H1 (cell line): ENCODE data around the gene CCNE1. TPM values are rescaled to one million over a fixed set of nuclear protein-coding genes. Genes with fewer than 3 reads are reported as not detected.

ENCODE experiments used
- CTCF ChIA-PET: fragments of 300-600 bp; sonication (Branson Sonifier 250); formaldehyde crosslinking; loops from one replicate; lab custom pipeline; 2021; ENCODE audit not compliant: partially characterized antibody; lab: Charles Lee
- POLR2A ChIA-PET: fragments of 300-600 bp; sonication (Branson Sonifier 250); formaldehyde crosslinking; loops from one replicate; lab custom pipeline; 2021; ENCODE audit warnings: inconsistent platforms; ENCODE audit not compliant: partially characterized antibody; lab: Charles Lee
- DNase-seq, 2 experiments: peaks; one replicate each; pipeline versions ENCODE4 v3.0.0 to v3.0.0-alpha.2; 2010 to 2022; ENCODE audit warnings: low spot score in 2 of 2, low read depth in 1 of 2, mixed read lengths in 1 of 2
- FAIRE-seq: peaks from 2 replicates; lab custom pipeline; 2011; peaks lifted over from hg19 to GRCh38; lab: Jason Lieb, UNC
- H2AFZ ChIP-seq: 2 replicates; pipeline ENCODE4 v1.8.1; 2012; ENCODE audit warnings: low read length, inconsistent platforms
- H2AK5ac ChIP-seq: 2 replicates; pipeline ENCODE4 v1.6.1; 2013; ENCODE audit warnings: low read depth, low read length
- H2BK120ac ChIP-seq: replicated peaks from 2 replicates; pipeline ENCODE3; 2013; ENCODE audit warnings: low read depth, low read length, inconsistent platforms
- H2BK12ac ChIP-seq: 2 replicates; pipeline ENCODE4 v1.6.1; 2013; ENCODE audit warnings: low read depth, low read length
- H2BK15ac ChIP-seq: 2 replicates; pipeline ENCODE4 v1.6.1; 2013; ENCODE audit warnings: low read length
- H2BK20ac ChIP-seq: 2 replicates; pipeline ENCODE4 v1.6.1; 2013; ENCODE audit warnings: low read length
- H2BK5ac ChIP-seq: 2 replicates; pipeline ENCODE4 v1.6.1; 2013; ENCODE audit warnings: low read depth, low read length
- H3K14ac ChIP-seq: 2 replicates; pipeline ENCODE4 v1.6.1; 2013; ENCODE audit warnings: inconsistent platforms; ENCODE audit not compliant: insufficient read length
- H3K18ac ChIP-seq: 2 replicates; pipeline ENCODE4 v1.6.1; 2013; ENCODE audit warnings: low read length; ENCODE audit errors: extremely low read depth
- H3K23ac ChIP-seq: 2 replicates; pipeline ENCODE4 v1.6.1; 2013; ENCODE audit warnings: inconsistent platforms; ENCODE audit not compliant: insufficient read length
- H3K23me2 ChIP-seq: 2 replicates; pipeline ENCODE4 v1.6.1; 2013; ENCODE audit warnings: low read depth, low read length
- H3K27ac ChIP-seq: 2 replicates; pipeline ENCODE4 v1.6.1; 2011; ENCODE audit warnings: low read depth, low read length, inconsistent platforms
- H3K27me3 ChIP-seq, 4 experiments: replicated peaks in 1 of 4; 1 replicate in 1 of 4; 2 replicates in 3 of 4; pipeline versions ENCODE4 v1.6.1 to v1.8.1; 2011 to 2013; ENCODE audit warnings: low read length in 3 of 4, mild to moderate bottlenecking in 3 of 4, inconsistent platforms in 2 of 4, mixed read lengths in 2 of 4, moderate library complexity in 1 of 4; ENCODE audit not compliant: control insufficient read depth in 3 of 4, insufficient read depth in 3 of 4; ENCODE audit errors: extremely low read depth in 1 of 4
- H3K36me3 ChIP-seq, 4 experiments: 2 replicates each; pipeline versions ENCODE4 v1.6.1 to v1.8.1; 2011 to 2013; ENCODE audit warnings: mild to moderate bottlenecking in 4 of 4, low read length in 3 of 4, moderate library complexity in 2 of 4, control low read depth in 1 of 4, inconsistent platforms in 1 of 4; ENCODE audit not compliant: insufficient read depth in 4 of 4, control insufficient read depth in 2 of 4
- H3K4ac ChIP-seq: replicated peaks from 2 replicates; pipeline ENCODE3; 2013; ENCODE audit warnings: low read length, low read depth, mixed read lengths, inconsistent platforms; ENCODE audit not compliant: insufficient read length
- H3K4me1 ChIP-seq, 4 experiments: replicated peaks in 1 of 4; 1 replicate in 1 of 4; 2 replicates in 3 of 4; pipeline versions ENCODE4 v1.6.1 to v1.8.1; 2011 to 2013; ENCODE audit warnings: low read length in 3 of 4, inconsistent platforms in 2 of 4, mixed read lengths in 1 of 4; ENCODE audit not compliant: insufficient read depth in 4 of 4, control insufficient read depth in 3 of 4
- H3K4me2 ChIP-seq, 2 experiments: 2 replicates each; pipeline versions ENCODE4 v1.6.1 to v1.8.1; 2011 to 2013; ENCODE audit warnings: low read depth in 2 of 2, low read length in 2 of 2, control low read depth in 1 of 2, inconsistent platforms in 1 of 2, mild to moderate bottlenecking in 1 of 2; ENCODE audit not compliant: insufficient read depth in 1 of 2
- H3K4me3 ChIP-seq, 4 experiments: fragments of 200-600, 300-600 bp in 1 of 4; sonication (generic), shearing (Covaris generic), sonication (Bioruptor Twin) in 1 of 4; 2 replicates each; pipeline versions ENCODE4 v1.5.1 to v1.8.1; 2011 to 2016; ENCODE audit warnings: low read length in 4 of 4, low read depth in 3 of 4, control low read depth in 2 of 4, inconsistent platforms in 2 of 4, mild to moderate bottlenecking in 2 of 4, mixed read lengths in 1 of 4, moderate library complexity in 1 of 4; ENCODE audit not compliant: insufficient read depth in 2 of 4; ENCODE audit errors: extremely low read depth in 1 of 4
- H3K56ac ChIP-seq: replicated peaks from 2 replicates; pipeline ENCODE3; 2013; ENCODE audit warnings: low read depth, mild to moderate bottlenecking, mixed read lengths, low read length, inconsistent platforms; ENCODE audit not compliant: insufficient read length
- H3K79me1 ChIP-seq: 2 replicates; pipeline ENCODE4 v1.6.1; 2013; ENCODE audit warnings: low read depth, low read length, control low read depth
- H3K79me2 ChIP-seq, 2 experiments: 2 replicates each; pipeline versions ENCODE4 v1.6.1 to v1.8.1; 2012 to 2013; ENCODE audit warnings: low read length in 2 of 2, mild to moderate bottlenecking in 2 of 2, inconsistent platforms in 1 of 2; ENCODE audit not compliant: insufficient read depth in 2 of 2, control insufficient read depth in 1 of 2
- H3K9ac ChIP-seq, 4 experiments: replicated peaks in 1 of 4; 1 replicate in 1 of 4; 2 replicates in 3 of 4; pipeline versions ENCODE4 v1.6.1 to v1.8.1; 2011 to 2013; ENCODE audit warnings: low read depth in 3 of 4, low read length in 3 of 4, control low read depth in 2 of 4, mild to moderate bottlenecking in 2 of 4, moderate library complexity in 2 of 4, inconsistent platforms in 1 of 4; ENCODE audit errors: extremely low read depth in 1 of 4
- H3K9me3 ChIP-seq, 2 experiments: 2 replicates each; pipeline versions ENCODE4 v1.6.1 to v1.8.1; 2012 to 2013; ENCODE audit warnings: mild to moderate bottlenecking in 2 of 2, moderate library complexity in 2 of 2, control low read depth in 1 of 2, inconsistent platforms in 1 of 2, low read depth in 1 of 2, low read length in 1 of 2, mixed read lengths in 1 of 2; ENCODE audit not compliant: insufficient read depth in 2 of 2
- H4K20me1 ChIP-seq, 2 experiments: replicated peaks in 1 of 2; 2 replicates each; pipeline versions ENCODE3 to v1.8.1; 2011 to 2013; ENCODE audit warnings: inconsistent platforms in 2 of 2, low read length in 2 of 2, mild to moderate bottlenecking in 1 of 2; ENCODE audit not compliant: insufficient read depth in 2 of 2, control insufficient read depth in 1 of 2
- H4K5ac ChIP-seq: 2 replicates; pipeline ENCODE4 v1.6.1; 2013; ENCODE audit warnings: low read length, low read depth, mixed read lengths, inconsistent platforms; ENCODE audit not compliant: insufficient read length
- H4K8ac ChIP-seq: 2 replicates; pipeline ENCODE4 v1.8.0; 2013; ENCODE audit warnings: mild to moderate bottlenecking, moderate library complexity, low read length, inconsistent platforms; ENCODE audit not compliant: insufficient read depth; ENCODE audit errors: extremely low read depth
- H4K91ac ChIP-seq: replicated peaks from 2 replicates; pipeline ENCODE3; 2013; ENCODE audit warnings: low read length, mixed read lengths, inconsistent platforms; ENCODE audit not compliant: insufficient read length
- GABPA ChIP-seq: IDR thresholded peaks from 2 replicates; pipeline ENCODE4 v1.6.1; 2011; ENCODE audit warnings: mild to moderate bottlenecking, low read length, moderate library complexity, borderline replicate concordance; ENCODE audit not compliant: insufficient read depth
- POLR2AphosphoS5 ChIP-seq: IDR thresholded peaks from 2 replicates; pipeline ENCODE4 v1.6.1; 2011; ENCODE audit warnings: low read depth, low read length
- RNF2 ChIP-seq: fragments of 200-900, 300-1000 bp; sonication (generic); IDR thresholded peaks from 2 replicates; pipeline ENCODE4 v1.7.1; 2016; ENCODE audit warnings: borderline replicate concordance, low read depth, mild to moderate bottlenecking, antibody characterized with exemption, low read length; ENCODE audit not compliant: poor library complexity, severe bottlenecking; ENCODE audit errors: missing control alignments
- WGBS, 2 experiments: shearing (Covaris generic) in 1 of 2; methylation state at CpG; one replicate each; pipeline versions ENCODE4 v1.1.6 to v1.1.7; 2013 to 2015; ENCODE audit warnings: low lambda C conversion rate in 2 of 2, mixed read lengths in 2 of 2, inconsistent platforms in 1 of 2, low coverage in 1 of 2, missing lambda C conversion rate in 1 of 2; ENCODE audit not compliant: insufficient replicate concordance in 2 of 2, insufficient coverage in 1 of 2, insufficient read length in 1 of 2; ENCODE audit errors: extremely low coverage in 1 of 2, missing lambda C conversion rate in 1 of 2; 5-methylcytosine and 5-hydroxymethylcytosine counted together
- polyA plus RNA-seq, 7 experiments: library from polyadenylated mRNA; depleted of rRNA in 3 of 7; stranded (reverse) in 5 of 7; unstranded in 2 of 7; fragments of >200 nt in 5 of 7; fragments of 200-250 nt in 2 of 7; gene quantifications; 1 replicate in 5 of 7; 2 replicates in 1 of 7; 4 replicates in 1 of 7; pipeline versions ENCODE4 v1.2.1 to v1.2.3, GENCODE V29; 2011 to 2013; ENCODE audit warnings: missing spikeins in 2 of 7, mixed read lengths in 2 of 7
- total RNA-seq: library from RNA; stranded (reverse); fragmentation: NEBNext Ultra II Directional; extraction: Animal tissue kit (Norgen Biotek cat#: 25700); gene quantifications from 2 replicates; pipeline ENCODE4 v1.2.1, GENCODE V29; 2021

Gene CCNE1
- total and polyA plus RNA-seq, 2 of the 8 experiments (the other 6 are each of a cell fraction or from before 2014, with no cell fraction given), result 43.2 to 44.6 TPM

DNA sequence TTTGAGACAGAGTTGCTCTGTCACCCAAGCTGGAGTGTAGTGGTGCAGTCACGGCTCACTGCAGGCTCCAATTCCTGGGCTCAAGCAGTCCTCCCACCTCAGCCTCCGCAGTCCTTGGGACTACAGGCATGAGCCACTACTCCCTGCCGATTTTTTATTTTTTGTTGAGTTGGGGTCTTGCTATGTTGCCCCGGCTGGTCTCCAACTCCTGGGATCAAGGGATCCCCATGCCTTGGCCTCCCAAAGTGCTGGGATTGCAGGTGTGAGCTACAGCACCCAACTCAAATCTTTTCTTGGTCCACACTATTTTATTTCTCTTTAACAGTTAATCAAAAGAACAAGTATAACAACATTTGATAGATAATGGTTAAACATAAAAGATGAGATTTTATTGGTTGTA, 7.5 kb downstream of the CCNE1 start:
- Histone ChIP-seq H3K4me2 (no peak overlapping the region), H2AK5ac (no peak overlapping the region), H4K91ac (no peak overlapping the region), H2BK20ac (no peak overlapping the region), H3K36me3 (peaks cover 0 to 58% (median 30%) of the 10 kb centered on the region in 4 experiments), H3K27ac (no peak overlapping the region), H4K5ac (no peak overlapping the region), H3K23me2 (no peaks in the 10 kb centered on the region), H4K8ac (no peak overlapping the region; the same call in 1 of the 2 replicates), H3K4me3 (no peak overlapping the region), H3K23ac (no peak overlapping the region), H3K18ac (no peak overlapping the region), H2BK15ac (no peak overlapping the region), H4K20me1 (peaks cover 0 to 2% of the 10 kb centered on the region in 2 experiments), H3K79me1 (no peaks in the 10 kb centered on the region), H3K4me1 (no peaks in the 10 kb centered on the region), H3K9me3 (no peaks in the 10 kb centered on the region), H3K79me2 (no peaks in the 10 kb centered on the region), H2BK5ac (no peak overlapping the region), H3K4ac (no peak overlapping the region), H3K14ac (no peak overlapping the region), H2BK120ac (no peak overlapping the region), H2BK12ac (no peak overlapping the region), H2AFZ (no peak overlapping the region), H3K27me3 (no peaks in the 10 kb centered on the region), H3K56ac (no peak overlapping the region), H3K9ac (no peak overlapping the region)
- ChIA-PET CTCF (interaction anchor here (0.8 to 1.5 kb wide), 5 partner anchors 14 to 103 kb away, joined by 3 to 5 read pairs (median 3); no protein-coding TSS in a partner anchor), POLR2A (no interaction called here)
- no peak for FAIRE-seq
- DNase-seq, result no peak
- 95% methylated on average over 4 of the region's 4 CpGs; no CpG with 5 or more reads in 1 of the 2 experiments for WGBS, 2 experiments
- TF ChIP-seq GABPA, result no peak
- TF ChIP-seq POLR2AphosphoS5, result no peak
- TF ChIP-seq RNF2, result no peak
